ENCODE results near the gene PIK3AP1.
"Not testable (repeated sequence)": the region's sequence is repeated elsewhere in the genome, so short reads cannot be mapped to it uniquely, and the experiment has no call there.

DNA sequence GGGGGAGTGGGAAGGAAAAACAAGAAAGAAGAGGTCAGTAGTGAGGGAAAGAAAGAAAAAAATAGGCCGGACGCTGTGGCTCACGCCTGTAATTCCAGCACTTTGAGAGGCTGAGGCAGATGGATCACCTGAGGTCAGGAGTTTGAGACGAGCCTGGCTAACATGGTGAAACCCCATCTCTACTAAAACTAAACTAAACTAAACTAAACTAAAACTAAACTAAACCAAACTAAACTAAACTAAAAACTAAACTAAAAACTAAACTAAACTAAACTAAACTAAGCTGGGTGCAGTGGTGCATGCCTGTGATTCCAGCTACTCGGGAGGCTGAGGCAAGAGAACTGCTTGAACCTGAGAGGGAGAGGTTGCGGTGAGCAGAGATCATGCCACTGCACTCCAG, 22.0 kb downstream of the PIK3AP1 start:
- TF ChIP-seq POLR2A, EP300 (IDR thresholded peaks at IDR 0.05): not testable (repeated sequence)
